Testis (tissue), 2 donors: Measurements from ENCODE around the gene TTLL10.

Source experiments
- CTCF ChIP-seq, 3 experiments: fragments of 450-650 bp in 2 of 3; fragments of 200-600 bp in 1 of 3; sonication (generic) in 1 of 3; IDR thresholded peaks; one replicate each; pipeline ENCODE4 v1.5.1; 2016 to 2019; ENCODE audit warnings: antibody characterized with exemption in 3 of 3, mild to moderate bottlenecking in 2 of 3, moderate library complexity in 1 of 3
- POLR2A ChIP-seq: fragments of 450-650 bp; IDR thresholded peaks from one replicate; pipeline ENCODE4 v1.6.1; 2017; ENCODE audit warnings: antibody characterized with exemption, mild to moderate bottlenecking, moderate library complexity

GRCh38 chr1:1200876-1201810 is 27.5 kb downstream of the TTLL10 start:
- TF ChIP-seq CTCF (IDR thresholded peaks at IDR 0.05) (no peak), POLR2A (no peak)
